HG03439 (cell line): ENCODE results near the gene CCDC18.
"Not testable (repeated sequence)": the region's sequence is repeated elsewhere in the genome, so short reads cannot be mapped to it uniquely, and the experiment has no call there.

Experiments used
- ATAC-seq: cut with Tn5 transposase; IDR thresholded peaks from one replicate; pipeline ENCODE4 v1.9.1; 2021; ENCODE audit warnings: mild to moderate bottlenecking, moderate library complexity; ENCODE audit not compliant: unreplicated experiment

The CCDC18 gene

DNA sequence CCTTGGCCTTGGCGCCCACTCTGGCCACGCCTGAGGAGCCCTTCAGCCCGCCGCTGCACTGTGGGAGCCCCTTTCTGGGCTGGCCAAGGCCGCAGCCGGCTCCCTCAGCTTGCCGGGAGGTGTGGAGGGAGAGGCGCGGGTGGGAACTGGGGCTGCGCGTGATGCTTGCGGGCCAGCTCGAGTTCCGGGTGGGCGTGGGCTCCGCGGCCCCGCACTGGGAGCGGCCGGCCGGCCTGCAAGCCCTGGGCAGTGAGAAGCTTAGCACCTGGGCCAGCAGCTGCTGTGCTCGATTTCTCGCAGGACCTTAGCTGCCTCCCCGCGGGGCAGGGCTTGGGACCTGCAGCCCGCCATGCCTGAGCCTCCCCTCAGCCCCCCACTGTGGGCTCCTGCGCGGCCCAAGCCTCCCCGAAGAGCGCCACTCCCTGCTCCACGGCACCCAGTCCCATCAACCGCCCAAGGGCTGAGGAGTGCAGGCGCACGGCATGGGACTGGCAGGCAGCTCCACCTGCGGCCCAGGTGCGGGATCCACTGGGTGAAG lies 10.3 kb upstream of the CCDC18 start:
- not testable (repeated sequence) for ATAC-seq

- no peak for ATAC-seq
Observed at GRCh38 chr1:93171549-93172034, 8.9 kb upstream of the CCDC18 start.

DNA sequence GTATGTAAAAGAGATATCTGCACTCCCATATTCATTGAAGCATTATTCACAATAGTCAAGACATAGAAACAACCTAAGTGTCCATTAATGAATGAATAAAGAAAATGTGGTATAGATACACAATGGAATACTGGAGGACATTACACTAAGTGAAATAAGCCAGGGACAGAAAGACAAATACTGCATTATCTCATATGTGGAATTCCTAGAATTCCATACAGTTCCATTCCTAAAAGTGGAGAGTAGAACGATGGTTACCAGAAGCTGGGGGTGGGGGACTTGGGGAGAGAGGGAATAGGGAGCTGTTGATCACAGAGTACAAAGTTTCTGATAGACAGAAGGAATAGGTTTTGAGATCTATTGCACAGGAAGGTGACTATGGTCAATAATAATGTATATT lies 7.7 kb upstream of the CCDC18 start:
- no peak for ATAC-seq

DNA sequence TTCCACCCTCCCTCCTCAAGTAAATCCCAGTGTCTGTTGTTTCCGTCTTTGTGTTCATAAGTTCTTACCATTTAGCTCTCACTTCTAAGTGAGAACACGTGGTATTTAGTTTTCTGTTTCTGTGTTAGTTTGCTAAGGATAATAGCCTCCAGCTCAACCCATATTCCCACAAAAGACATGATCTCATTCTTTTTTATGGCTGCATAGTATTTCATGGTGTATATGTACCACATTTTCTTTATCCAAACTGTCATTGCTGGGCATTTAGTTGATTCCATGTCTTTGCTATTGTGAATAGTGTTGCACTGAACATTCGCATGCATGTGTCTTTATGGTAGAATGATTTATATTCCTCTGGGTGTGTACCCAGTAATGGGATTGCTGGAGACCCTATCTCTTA lies 5.9 kb upstream of the CCDC18 start:
- not testable (repeated sequence) for ATAC-seq

DNA sequence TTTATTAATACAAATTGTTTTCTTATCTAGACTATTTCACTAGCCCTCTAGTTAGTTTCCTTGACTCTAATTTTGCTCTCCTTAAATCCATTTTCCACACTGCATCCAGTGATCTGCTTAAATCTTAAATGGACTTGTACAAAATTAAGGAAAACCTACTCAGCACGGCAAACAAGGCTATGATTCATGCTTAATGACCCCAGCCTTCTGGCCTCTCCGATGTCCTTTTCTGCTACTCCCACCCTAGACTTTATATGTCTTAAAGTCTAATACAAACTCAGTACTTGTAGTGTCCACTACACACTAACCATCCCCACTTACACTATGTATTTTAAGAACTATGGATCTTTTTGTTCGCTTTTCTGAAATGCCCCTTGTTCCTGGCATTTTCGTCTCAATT lies 2.5 kb upstream of the CCDC18 start:
- no peak for ATAC-seq

GRCh38 chr1:93178418-93178817 lies 2.1 kb upstream of the CCDC18 start:
- no peak for ATAC-seq

DNA sequence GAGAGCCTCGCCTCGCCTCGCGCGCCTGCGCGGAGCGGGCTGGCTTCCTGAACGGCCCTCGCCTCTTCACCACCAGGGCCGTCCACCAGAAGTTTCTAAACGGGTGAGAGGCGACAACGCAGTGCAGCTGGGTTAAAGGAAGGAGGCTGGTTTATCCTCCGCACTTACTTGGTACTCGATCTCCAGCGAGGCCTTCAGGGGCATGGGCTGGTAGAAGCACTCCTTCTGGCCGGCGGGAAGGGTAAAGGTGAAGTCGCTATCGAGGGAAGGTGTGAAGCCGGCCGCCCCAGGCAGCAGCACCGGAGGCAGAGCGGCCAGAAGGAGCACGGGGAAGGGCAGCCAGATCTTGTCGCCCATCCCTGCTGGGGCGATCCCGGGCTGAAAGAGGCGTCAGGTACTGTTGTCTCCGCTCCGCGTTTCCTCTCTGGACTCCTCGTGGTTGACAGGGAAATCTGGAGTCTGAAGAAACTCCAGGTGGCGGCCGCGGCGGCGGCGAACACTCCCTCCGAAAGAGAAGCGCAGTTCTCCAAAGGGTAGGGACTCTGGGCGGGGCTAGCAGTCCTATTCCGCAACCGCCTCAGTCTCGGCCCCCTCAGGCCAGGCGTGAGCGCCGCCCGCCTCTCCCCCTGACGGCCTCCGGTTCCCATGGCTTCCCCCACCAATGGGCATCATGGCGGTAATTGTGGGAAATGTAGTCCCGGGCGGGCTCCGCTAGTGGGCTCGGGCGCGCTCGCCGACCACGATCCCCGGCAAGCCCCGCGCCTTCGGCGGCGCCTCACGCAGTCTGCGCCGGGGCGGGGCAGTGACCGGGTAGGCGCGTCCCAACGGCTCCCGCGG lies 420 bp upstream of the CCDC18 start, which contains the start of gene TMED5:
Gene TMED5 (minus strand): TSS at position 528 of the 837 bp plus-strand sequence. CDS start 171 bp downstream, at position 357.
- peak; percentile 86 for ATAC-seq

DNA sequence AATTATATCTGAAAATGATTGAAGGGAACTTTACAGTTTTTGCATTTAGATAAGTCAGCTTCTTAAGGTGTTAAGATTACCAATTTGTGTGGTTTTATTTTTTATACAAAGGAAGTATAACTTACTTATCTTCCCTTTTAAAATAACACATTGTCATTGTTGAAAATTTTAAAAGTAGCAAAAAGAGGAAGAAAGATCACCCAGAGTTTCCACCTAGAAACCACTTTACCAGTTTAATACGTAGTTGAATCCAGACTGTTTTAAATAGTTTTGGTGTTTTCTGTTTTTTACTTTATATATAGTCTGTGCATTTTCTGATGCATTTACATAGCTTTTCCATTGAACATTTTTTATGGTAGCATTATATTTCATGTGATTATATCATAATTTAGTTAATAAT lies 6.1 kb downstream of the CCDC18 start:
- ATAC-seq: no peak

DNA sequence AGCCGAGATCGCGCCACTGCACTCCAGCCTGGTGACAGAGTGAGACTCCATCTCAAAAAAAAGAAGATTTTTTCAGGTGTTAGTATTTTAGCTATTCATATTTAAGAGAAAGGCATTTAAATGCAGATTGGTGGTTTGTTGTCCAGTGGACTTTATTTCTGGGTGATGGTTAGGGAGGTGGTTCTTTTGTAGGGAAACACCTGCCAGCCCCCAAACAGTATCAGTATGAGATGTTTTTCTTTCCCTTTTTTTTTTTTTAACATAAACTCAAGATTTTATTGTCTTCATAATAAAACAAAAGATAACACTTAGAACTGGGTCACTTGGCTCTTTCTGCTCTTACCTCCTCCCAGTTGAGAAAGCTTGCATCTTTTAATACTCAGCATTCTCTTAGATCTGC lies 9.9 kb downstream of the CCDC18 start:
- no peak for ATAC-seq

GRCh38 chr1:93194231-93194990 lies 13.9 kb downstream of the CCDC18 start:
- no peak for ATAC-seq

DNA sequence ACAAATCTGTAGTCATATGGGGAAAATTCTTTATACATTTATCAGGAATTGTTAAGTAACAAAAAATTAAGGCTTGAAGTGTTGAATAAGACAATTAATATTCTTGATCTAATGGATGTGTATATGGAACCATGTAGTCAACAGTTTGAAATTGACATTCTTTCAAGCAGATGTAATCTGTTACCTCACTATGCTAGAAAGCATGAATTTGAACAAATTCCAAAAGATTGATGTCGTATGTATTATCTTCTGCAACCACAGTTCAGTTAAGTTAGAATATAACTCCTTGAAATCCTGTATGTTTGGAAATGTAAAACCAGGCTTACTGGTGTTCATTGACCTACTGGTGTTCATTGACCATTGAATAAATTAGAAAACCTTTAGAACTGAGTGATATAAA lies 16.1 kb downstream of the CCDC18 start:
- ATAC-seq: no peak

GRCh38 chr1:93199150-93199549 lies 18.6 kb downstream of the CCDC18 start:
- ATAC-seq: no peak

DNA sequence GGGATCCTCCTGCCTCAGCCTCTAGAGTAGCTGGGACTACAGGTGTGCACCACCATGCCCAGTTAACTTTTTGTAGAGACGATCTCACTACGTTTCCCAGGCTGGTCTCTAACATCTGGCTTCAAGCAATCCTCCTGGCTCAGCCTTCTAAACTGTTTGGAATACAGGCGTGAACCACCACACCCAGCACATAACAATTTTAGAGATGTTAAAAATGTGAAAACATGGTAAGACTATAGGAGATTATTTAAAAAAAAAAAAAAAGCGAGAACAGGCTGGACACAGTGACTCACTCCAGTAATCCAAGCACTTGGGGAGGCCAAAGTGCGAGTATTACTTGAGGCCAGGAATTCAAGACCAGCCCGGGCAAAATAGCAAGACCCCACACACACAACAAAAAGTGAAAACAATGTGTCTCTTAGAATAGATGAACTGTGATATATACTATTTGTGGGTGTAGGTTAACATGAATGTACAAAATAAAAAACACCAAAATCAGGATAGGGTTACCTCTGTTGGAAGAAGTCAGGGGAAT lies 19.6 kb downstream of the CCDC18 start:
- ATAC-seq: no peak

- no peak for ATAC-seq
Observed at GRCh38 chr1:93200714-93201113, 20.2 kb downstream of the CCDC18 start.

- no peak for ATAC-seq
Observed at GRCh38 chr1:93205892-93206566, 25.5 kb downstream of the CCDC18 start.

- no peak for ATAC-seq
Observed at GRCh38 chr1:93206567-93206954, 26.0 kb downstream of the CCDC18 start.

DNA sequence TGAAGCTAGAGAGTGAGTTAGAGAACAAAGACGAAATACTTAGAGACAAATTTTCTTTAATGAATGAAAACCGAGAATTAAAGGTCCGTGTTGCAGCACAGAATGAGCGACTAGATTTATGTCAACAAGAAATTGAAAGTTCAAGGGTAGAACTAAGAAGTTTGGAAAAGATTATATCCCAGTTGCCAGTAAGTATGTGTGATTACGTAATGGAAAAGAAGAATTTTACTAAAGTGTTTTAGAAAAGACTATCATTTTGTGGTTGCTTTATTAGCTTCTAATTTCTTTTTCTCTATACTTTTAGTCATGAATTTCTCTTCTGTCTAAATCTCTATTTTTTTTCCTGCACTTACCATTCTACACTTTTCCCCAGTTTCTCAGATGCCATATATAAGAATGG lies 26.7 kb downstream of the CCDC18 start:
- ATAC-seq: no peak

- ATAC-seq: no peak
Observed at GRCh38 chr1:93215322-93215721, 34.8 kb downstream of the CCDC18 start.

DNA sequence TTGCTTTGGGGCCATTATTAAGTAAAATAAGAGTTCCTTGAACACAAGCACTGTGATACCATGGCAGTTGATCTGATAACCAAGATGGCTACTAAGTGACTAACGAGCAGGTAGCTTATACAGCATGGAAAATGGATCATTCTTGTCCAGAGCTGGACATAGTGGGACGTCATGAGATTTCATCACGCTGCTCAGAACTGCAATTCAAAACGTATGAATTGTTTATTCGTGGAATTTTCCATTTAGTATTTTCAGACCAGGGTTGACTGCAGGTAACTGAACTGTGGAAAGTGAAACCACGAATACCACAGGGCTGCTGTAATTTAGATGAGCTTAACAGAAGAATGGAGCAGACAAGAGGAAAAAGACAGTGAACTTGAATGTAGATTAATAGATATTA lies 38.9 kb downstream of the CCDC18 start:
- no peak for ATAC-seq

GRCh38 chr1:93220716-93221115 lies 40.2 kb downstream of the CCDC18 start:
- not testable (repeated sequence) for ATAC-seq

- no peak for ATAC-seq
Observed at GRCh38 chr1:93221913-93222312, 41.4 kb downstream of the CCDC18 start.
